Measurements from ENCODE around the gene GOLGA5. TPM values are rescaled to one million over a fixed set of nuclear protein-coding genes. Genes with fewer than 3 reads are reported as not detected.

Gene GOLGA5
- total and polyA plus RNA-seq, 2 of the 13 experiments (the other 11 are each of a cell fraction or from before 2014, with no cell fraction given), result 31.0 to 40.0 TPM

DNA sequence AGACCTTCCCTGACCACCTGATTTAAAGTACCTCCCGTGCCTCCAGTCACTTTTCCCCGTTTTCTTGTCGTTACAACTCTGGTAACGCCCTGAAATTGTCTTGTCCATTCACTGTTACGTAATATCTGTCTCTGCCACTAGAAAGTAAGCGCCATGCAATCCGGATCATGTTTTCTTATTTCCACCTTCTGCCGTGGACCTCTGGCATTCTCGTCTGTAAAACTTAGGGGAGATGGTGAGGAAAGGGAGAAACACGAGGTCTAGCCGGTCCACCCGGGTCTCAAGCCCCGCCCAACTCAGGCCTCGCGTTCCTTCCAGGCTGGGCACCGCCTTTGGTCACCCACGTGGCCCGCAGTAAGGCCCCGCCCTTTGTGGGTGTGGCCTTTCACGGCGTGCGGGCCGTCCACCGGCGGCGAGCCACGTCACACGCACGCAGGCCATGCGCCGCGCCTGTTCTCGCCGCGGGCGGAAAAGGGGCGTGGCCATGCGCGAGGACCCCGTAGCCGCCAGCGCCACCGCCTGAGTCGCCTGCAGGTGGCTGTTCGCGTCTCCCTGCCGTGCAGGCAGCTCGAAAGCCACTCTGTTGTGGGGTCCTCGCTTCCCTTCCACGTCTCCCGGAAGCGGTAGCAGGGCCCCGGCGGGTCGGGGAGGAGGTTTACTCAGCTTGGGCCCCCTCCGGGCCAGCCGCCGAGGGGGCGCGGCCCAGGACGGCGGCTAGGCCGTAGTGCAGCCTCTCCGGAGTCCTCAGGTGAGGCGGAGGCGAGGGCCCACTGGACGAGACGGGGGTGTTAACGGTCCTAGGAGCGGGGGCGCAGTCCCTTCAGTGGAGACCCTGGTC, at the start of gene GOLGA5 (continued):
- TF ChIP-seq ZNF329 (CRISPR knock-in tag; IDR thresholded peaks at IDR 0.05; ENCODE audit: low read depth) (0 out of 2 replicates have a peak, but pooled peaks have one; percentile 47), ADNP (CRISPR knock-in tag; IDR thresholded peaks at IDR 0.05) (no peak), HNRNPLL (IDR thresholded peaks at IDR 0.05; ENCODE audit: low read depth, low read length, poor library complexity, severe bottlenecking) (peak; percentile 53), ARNTL (CRISPR knock-in tag; IDR thresholded peaks at IDR 0.05) (peak; percentile 75), PAWR (CRISPR knock-in tag; IDR thresholded peaks at IDR 0.05; ENCODE audit: borderline replicate concordance) (no peak), ZNF549 (CRISPR knock-in tag; IDR thresholded peaks at IDR 0.05) (no peak), NFKBIZ (CRISPR knock-in tag; IDR thresholded peaks at IDR 0.05) (no peak), STAT5B (CRISPR knock-in tag; IDR thresholded peaks at IDR 0.05) (no peak; the same call in 1 of the 2 replicates), SRSF9 (IDR thresholded peaks at IDR 0.05; ENCODE audit: borderline replicate concordance, insufficient read depth, low read depth, low read length, poor library complexity, severe bottlenecking) (no peak), KLF6 (CRISPR knock-in tag; IDR thresholded peaks at IDR 0.05) (peak; percentile 75; the same call in 1 of the 2 replicates), KLF11 (CRISPR knock-in tag; IDR thresholded peaks at IDR 0.05) (peak; percentile 73)
- TF ChIP-seq, protein P1, sequence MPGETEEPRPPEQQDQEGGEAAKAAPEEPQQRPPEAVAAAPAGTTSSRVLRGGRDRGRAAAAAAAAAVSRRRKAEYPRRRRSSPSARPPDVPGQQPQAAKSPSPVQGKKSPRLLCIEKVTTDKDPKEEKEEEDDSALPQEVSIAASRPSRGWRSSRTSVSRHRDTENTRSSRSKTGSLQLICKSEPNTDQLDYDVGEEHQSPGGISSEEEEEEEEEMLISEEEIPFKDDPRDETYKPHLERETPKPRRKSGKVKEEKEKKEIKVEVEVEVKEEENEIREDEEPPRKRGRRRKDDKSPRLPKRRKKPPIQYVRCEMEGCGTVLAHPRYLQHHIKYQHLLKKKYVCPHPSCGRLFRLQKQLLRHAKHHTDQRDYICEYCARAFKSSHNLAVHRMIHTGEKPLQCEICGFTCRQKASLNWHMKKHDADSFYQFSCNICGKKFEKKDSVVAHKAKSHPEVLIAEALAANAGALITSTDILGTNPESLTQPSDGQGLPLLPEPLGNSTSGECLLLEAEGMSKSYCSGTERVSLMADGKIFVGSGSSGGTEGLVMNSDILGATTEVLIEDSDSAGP (CRISPR knock-in tag; IDR thresholded peaks at IDR 0.05; ENCODE audit: borderline replicate concordance), result peak; percentile 85; the same call in 1 of the 2 replicates
- TF ChIP-seq, protein P2, sequence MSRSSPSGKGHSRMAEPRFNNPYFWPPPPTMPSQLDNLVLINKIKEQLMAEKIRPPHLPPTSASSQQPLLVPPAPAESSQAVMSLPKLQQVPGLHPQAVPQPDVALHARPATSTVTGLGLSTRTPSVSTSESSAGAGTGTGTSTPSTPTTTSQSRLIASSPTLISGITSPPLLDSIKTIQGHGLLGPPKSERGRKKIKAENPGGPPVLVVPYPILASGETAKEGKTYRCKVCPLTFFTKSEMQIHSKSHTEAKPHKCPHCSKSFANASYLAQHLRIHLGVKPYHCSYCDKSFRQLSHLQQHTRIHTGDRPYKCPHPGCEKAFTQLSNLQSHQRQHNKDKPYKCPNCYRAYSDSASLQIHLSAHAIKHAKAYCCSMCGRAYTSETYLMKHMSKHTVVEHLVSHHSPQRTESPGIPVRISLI (CRISPR knock-in tag; IDR thresholded peaks at IDR 0.05; ENCODE audit: borderline replicate concordance), result no peak
- TF ChIP-seq, protein P3, sequence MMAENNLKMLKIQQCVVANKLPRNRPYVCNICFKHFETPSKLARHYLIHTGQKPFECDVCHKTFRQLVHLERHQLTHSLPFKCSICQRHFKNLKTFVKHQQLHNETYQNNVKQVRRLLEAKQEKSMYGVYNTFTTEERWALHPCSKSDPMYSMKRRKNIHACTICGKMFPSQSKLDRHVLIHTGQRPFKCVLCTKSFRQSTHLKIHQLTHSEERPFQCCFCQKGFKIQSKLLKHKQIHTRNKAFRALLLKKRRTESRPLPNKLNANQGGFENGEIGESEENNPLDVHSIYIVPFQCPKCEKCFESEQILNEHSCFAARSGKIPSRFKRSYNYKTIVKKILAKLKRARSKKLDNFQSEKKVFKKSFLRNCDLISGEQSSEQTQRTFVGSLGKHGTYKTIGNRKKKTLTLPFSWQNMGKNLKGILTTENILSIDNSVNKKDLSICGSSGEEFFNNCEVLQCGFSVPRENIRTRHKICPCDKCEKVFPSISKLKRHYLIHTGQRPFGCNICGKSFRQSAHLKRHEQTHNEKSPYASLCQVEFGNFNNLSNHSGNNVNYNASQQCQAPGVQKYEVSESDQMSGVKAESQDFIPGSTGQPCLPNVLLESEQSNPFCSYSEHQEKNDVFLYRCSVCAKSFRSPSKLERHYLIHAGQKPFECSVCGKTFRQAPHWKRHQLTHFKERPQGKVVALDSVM (CRISPR knock-in tag; IDR thresholded peaks at IDR 0.05), result no peak; the same call in 1 of the 2 replicates
- TF ChIP-seq, protein P4, sequence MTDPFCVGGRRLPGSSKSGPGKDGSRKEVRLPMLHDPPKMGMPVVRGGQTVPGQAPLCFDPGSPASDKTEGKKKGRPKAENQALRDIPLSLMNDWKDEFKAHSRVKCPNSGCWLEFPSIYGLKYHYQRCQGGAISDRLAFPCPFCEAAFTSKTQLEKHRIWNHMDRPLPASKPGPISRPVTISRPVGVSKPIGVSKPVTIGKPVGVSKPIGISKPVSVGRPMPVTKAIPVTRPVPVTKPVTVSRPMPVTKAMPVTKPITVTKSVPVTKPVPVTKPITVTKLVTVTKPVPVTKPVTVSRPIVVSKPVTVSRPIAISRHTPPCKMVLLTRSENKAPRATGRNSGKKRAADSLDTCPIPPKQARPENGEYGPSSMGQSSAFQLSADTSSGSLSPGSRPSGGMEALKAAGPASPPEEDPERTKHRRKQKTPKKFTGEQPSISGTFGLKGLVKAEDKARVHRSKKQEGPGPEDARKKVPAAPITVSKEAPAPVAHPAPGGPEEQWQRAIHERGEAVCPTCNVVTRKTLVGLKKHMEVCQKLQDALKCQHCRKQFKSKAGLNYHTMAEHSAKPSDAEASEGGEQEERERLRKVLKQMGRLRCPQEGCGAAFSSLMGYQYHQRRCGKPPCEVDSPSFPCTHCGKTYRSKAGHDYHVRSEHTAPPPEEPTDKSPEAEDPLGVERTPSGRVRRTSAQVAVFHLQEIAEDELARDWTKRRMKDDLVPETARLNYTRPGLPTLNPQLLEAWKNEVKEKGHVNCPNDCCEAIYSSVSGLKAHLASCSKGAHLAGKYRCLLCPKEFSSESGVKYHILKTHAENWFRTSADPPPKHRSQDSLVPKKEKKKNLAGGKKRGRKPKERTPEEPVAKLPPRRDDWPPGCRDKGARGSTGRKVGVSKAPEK (CRISPR knock-in tag; IDR thresholded peaks at IDR 0.05; ENCODE audit: borderline replicate concordance), result no peak
- TF ChIP-seq, protein P5, sequence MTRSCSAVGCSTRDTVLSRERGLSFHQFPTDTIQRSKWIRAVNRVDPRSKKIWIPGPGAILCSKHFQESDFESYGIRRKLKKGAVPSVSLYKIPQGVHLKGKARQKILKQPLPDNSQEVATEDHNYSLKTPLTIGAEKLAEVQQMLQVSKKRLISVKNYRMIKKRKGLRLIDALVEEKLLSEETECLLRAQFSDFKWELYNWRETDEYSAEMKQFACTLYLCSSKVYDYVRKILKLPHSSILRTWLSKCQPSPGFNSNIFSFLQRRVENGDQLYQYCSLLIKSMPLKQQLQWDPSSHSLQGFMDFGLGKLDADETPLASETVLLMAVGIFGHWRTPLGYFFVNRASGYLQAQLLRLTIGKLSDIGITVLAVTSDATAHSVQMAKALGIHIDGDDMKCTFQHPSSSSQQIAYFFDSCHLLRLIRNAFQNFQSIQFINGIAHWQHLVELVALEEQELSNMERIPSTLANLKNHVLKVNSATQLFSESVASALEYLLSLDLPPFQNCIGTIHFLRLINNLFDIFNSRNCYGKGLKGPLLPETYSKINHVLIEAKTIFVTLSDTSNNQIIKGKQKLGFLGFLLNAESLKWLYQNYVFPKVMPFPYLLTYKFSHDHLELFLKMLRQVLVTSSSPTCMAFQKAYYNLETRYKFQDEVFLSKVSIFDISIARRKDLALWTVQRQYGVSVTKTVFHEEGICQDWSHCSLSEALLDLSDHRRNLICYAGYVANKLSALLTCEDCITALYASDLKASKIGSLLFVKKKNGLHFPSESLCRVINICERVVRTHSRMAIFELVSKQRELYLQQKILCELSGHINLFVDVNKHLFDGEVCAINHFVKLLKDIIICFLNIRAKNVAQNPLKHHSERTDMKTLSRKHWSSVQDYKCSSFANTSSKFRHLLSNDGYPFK (CRISPR knock-in tag; IDR thresholded peaks at IDR 0.05; ENCODE audit: borderline replicate concordance), result peak; percentile 83; the same call in 1 of the 2 replicates

All from HepG2 (cell line).